GM08714 (cell line): ENCODE results near the gene SLC52A1.
"Not testable (repeated sequence)": the region's sequence is repeated elsewhere in the genome, so short reads cannot be mapped to it uniquely, and the experiment has no call there.

Source experiments
- H3K4me3 ChIP-seq: fragments of 200-500 bp; sonication (Bioruptor generic); 2 replicates; pipeline ENCODE4 v1.5.1; 2014; ENCODE audit warnings: mild to moderate bottlenecking, low read length, inconsistent platforms
- ZNF274 ChIP-seq: IDR thresholded peaks from 2 replicates; pipeline ENCODE4 v1.6.1; 2012; ENCODE audit warnings: mild to moderate bottlenecking, low read depth, low read length

The SLC52A1 gene

GRCh38 chr17:5043524-5043923 is 8.3 kb upstream of the SLC52A1 start:
- no peak overlapping the region for H3K4me3 ChIP-seq
- no peak for TF ChIP-seq ZNF274

- TF ChIP-seq ZNF274 = no peak
- H3K4me3 ChIP-seq = no peak overlapping the region
Observed at GRCh38 chr17:5042157-5043022, 7.2 kb upstream of the SLC52A1 start.

GRCh38 chr17:5034651-5035050 is 575 bp downstream of the SLC52A1 start:
- H3K4me3 ChIP-seq = no peak overlapping the region

GRCh38 chr17:5034063-5034462 is 1.2 kb downstream of the SLC52A1 start:
- no peak for TF ChIP-seq ZNF274
- H3K4me3 ChIP-seq = no peak overlapping the region

More at GRCh38 chr17:5034651-5035050, 575 bp downstream of the SLC52A1 start:
- TF ChIP-seq ZNF274 = no peak

DNA sequence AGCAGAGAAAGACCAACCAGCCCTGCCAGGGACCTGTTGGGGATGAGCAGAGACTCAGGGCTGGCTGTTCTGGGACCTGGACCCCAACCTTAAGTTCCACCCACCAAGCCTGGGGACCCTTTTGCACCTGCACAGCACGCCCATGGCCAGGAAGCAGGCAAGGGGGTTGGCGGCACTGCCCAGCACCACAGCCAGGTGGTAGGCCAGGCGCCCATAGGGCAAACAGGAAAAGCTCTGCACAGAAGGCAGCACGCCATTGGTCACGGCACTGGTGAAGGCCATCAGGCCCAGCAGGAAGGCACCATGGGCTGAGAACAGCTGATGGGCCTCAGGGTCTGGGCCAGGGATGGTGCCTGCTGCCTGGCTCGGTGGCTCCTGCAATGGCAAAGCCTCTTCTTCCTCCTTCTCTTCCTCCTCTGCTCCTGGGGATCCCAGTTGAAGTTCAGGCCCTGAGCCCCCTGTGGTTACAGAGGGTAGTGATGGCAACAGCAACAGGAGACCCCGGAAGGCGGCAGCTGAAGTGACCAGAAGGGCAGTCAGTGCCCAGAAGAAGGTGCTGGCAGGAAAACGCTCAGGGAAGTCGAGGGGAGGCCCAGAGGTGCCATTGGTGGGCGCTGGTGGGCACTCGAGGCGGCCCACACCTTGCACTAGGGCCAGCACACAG is 1.7 kb downstream of the SLC52A1 start:
- H3K4me3 ChIP-seq = no peak overlapping the region
- TF ChIP-seq ZNF274 = no peak

GRCh38 chr17:5032865-5033264 is 2.4 kb downstream of the SLC52A1 start:
- TF ChIP-seq ZNF274 = no peak
- no peak overlapping the region for H3K4me3 ChIP-seq

DNA sequence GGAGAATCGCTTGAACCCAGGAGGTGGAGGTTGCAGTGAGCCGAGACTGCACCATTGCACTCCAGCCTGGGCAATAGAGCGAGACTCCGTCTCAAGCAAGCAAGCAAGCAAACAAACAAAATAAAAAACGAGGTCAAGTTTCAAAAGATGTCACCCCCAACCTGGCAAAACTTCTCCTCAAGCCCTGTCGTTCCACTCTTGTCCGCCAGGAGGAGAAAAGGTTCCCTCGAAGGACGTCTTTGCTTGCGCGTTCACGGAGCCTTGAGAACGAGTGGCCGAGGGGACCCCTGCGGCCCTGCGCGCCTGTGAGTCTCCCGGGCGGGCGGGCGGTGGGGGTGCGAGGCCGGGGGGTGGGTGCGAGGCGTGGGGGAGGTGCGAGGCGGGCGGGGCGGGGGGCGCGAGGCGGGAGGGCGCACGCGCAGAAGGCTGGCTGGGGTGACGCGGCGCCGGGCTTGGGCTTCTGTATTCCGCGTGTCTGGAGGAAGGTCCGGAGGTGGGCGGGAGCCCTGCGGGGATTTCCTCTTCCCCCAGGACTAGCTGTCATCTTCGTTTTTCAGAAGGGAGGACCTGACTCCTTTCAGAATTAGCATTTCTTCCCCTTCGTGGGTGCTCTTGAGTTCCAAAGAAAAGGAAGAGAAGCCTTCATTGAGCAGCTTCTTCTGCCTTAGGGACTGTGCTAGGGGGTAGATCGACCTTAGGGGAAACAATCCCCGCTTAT is 3.7 kb downstream of the SLC52A1 start:
- H3K4me3 ChIP-seq = peak overlapping the region; percentile 47; the same call in 1 of the 2 replicates
- TF ChIP-seq ZNF274 = no peak

- H3K4me3 ChIP-seq = not testable (repeated sequence)
Observed at GRCh38 chr17:5030168-5030567, 5.1 kb downstream of the SLC52A1 start.

GRCh38 chr17:5027916-5028315 is 7.3 kb downstream of the SLC52A1 start:
- no peak for TF ChIP-seq ZNF274
- H3K4me3 ChIP-seq = no peak overlapping the region

DNA sequence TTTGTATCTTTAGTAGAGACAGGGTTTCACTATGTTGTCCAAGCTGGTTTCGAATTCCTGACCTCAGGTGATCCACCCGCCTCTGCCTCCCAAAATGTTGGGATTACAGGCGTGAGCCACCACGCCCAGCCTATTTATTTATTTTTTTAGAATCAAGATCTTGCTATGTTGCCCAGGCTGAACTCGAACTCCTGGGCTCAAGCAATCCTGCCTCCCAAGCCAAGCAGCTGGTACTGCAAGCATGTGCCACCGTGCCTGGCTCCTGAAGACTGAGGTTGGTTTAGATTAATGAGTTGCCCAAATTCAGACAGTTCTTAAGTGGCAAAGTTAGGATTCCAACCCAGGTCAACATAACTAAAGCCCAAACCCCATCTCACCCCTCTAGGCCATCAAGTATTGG is 7.9 kb downstream of the SLC52A1 start:
- no peak for TF ChIP-seq ZNF274
- no peak overlapping the region for H3K4me3 ChIP-seq

- no peak for TF ChIP-seq ZNF274
Observed at GRCh38 chr17:5024604-5025003, 10.6 kb downstream of the SLC52A1 start.

DNA sequence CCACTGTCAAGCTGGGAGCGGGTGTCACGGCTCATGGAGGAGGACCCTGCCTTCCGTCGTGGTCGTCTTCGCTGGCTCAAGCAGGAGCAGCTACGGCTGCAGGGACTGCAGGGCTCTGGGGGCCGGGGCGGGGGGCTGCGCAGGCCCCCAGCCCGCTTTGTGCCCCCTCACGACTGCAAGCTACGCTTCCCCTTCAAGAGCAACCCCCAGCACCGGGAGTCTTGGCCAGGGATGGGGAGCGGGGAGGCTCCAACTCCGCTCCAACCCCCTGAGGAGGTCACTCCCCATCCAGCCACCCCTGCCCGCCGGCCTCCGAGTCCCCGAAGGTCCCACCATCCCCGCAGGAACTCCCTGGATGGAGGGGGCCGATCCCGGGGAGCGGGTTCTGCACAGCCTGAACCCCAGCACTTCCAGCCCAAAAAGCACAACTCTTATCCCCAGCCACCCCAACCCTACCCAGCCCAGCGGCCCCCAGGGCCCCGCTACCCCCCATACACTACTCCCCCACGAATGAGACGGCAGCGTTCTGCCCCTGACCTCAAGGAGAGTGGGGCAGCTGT is 11.6 kb downstream of the SLC52A1 start:
- no peak for TF ChIP-seq ZNF274
- H3K4me3 ChIP-seq = no peak overlapping the region

More at GRCh38 chr17:5024604-5025003, 10.6 kb downstream of the SLC52A1 start:
- H3K4me3 ChIP-seq = no peak overlapping the region

DNA sequence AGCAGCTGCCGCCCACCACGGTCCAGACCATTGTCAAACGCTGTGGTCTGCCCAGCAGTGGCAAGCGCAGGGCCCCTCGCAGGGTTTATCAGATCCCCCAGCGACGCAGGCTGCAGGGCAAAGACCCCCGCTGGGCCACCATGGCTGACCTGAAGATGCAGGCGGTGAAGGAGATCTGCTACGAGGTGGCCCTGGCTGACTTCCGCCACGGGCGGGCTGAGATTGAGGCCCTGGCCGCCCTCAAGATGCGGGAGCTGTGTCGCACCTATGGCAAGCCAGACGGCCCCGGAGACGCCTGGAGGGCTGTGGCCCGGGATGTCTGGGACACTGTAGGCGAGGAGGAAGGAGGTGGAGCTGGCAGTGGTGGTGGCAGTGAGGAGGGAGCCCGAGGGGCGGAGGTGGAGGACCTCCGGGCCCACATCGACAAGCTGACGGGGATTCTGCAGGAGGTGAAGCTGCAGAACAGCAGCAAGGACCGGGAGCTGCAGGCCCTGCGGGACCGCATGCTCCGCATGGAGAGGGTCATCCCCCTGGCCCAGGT is 13.0 kb downstream of the SLC52A1 start:
- TF ChIP-seq ZNF274 = no peak
- H3K4me3 ChIP-seq = no peak overlapping the region

- no peak overlapping the region for H3K4me3 ChIP-seq
- no peak for TF ChIP-seq ZNF274
Observed at GRCh38 chr17:5020502-5021023, 14.7 kb downstream of the SLC52A1 start.
